ENCODE results near the gene GEMIN7.
"Not testable (repeated sequence)": the region's sequence is repeated elsewhere in the genome, so short reads cannot be mapped to it uniquely, and the experiment has no call there.

GEMIN7 gene

DNA sequence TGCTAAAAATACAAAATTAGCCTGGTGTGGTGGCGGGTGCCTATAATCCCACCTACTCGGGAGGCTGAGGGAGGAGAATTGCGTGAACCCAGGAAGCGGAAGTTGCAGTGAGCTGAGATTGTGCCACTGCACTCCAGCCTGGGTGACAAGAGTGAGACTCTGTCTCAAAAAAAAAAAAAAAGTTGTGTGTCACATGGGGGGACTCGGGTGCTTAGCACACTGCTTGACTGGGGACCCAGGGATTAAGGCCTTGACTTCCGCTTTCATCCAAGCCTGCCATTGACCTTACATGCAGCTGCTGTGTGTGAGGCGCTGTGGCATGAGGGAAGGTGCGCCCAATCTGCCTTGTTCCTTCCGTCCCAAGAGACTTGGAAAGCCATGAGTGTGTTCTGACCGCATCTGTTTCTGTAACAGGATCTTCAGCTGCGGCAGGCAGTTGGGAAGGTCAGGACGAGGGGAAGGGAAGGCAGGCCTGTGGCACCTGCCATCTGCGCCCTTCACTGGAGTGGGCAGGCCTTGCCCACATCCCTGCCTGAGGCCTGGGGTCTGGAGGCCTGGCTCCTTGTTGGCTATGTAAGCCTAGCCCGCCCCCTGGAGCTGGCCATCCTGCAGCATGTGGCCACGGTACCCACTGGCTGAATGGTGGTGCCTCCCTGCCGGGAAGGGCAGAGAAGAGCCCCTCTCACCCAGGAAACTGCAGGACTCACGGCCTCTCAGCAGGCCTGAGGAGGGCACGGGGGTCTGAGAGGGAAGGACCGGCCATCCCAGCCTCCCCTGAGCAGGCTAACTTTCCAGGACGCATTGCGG is 37.0 kb downstream of the GEMIN7 start:
- DNase-seq (ENCODE audit: low read depth): no peak
- H3K4me3 ChIP-seq (ENCODE audit: low read length): no peak overlapping the region
- TF ChIP-seq, protein P1, sequence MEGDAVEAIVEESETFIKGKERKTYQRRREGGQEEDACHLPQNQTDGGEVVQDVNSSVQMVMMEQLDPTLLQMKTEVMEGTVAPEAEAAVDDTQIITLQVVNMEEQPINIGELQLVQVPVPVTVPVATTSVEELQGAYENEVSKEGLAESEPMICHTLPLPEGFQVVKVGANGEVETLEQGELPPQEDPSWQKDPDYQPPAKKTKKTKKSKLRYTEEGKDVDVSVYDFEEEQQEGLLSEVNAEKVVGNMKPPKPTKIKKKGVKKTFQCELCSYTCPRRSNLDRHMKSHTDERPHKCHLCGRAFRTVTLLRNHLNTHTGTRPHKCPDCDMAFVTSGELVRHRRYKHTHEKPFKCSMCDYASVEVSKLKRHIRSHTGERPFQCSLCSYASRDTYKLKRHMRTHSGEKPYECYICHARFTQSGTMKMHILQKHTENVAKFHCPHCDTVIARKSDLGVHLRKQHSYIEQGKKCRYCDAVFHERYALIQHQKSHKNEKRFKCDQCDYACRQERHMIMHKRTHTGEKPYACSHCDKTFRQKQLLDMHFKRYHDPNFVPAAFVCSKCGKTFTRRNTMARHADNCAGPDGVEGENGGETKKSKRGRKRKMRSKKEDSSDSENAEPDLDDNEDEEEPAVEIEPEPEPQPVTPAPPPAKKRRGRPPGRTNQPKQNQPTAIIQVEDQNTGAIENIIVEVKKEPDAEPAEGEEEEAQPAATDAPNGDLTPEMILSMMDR (IDR thresholded peaks at IDR 0.05; ENCODE audit: insufficient read depth, low read depth, low read length, missing control alignments): no peak

- TF ChIP-seq, protein P1 (IDR thresholded peaks at IDR 0.05; ENCODE audit: insufficient read depth, low read depth, low read length, missing control alignments): no peak
These were observed 38.1 kb downstream of the GEMIN7 start for GRCh38 chr19:45117167-45117594.

DNA sequence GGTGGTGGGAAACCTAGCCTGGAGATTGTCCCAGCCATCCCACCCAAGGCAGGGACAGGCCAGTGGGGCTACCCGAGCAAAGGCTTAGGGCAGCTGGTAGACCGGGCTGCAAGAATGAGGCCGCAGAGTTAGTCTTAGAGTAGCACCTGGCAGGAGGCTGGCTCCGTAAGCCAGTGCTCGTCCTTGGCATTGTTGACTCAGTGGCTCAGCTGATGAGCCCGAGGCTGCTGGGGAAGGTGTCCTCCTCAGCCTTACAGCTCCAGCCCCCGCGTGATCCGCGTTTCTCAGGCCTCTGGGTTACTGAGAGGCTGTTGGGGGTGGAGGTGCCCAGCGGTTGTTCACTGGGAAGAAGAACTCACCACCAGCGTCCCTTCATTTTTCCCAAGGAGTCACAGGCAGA is 38.6 kb downstream of the GEMIN7 start:
- no peak for DNase-seq (ENCODE audit: low read depth)
- TF ChIP-seq, protein P1 (IDR thresholded peaks at IDR 0.05; ENCODE audit: insufficient read depth, low read depth, low read length, missing control alignments): no peak
- H3K4me3 ChIP-seq (ENCODE audit: low read length): no peak overlapping the region

More at GRCh38 chr19:45117167-45117594, 38.1 kb downstream of the GEMIN7 start:
- DNase-seq (ENCODE audit: low read depth): no peak
- no peak overlapping the region for H3K4me3 ChIP-seq (ENCODE audit: low read length)

DNA sequence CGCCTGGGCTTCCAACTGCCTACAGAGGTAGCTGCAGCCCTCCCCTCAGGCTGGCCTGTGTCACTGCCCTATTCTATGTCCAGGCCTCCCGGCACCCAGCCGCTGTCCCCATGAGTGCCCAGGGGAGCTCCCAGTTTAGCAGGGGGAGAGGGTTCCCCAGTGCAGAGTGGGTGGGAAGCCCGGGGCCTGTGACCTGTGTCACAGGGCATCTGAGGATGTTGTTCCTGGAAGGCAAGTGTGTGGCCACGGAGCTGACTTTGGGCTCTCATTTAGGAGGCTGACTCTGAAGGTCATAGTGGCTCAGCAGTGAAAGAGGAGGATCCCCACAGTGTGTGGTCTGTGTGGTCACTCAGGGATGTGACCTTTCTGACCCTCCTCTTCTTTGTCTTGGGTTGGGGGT is 39.0 kb downstream of the GEMIN7 start:
- TF ChIP-seq, protein P1 (IDR thresholded peaks at IDR 0.05; ENCODE audit: insufficient read depth, low read depth, low read length, missing control alignments): no peak
- DNase-seq (ENCODE audit: low read depth): no peak
- no peak overlapping the region for H3K4me3 ChIP-seq (ENCODE audit: low read length)

- H3K4me3 ChIP-seq (ENCODE audit: low read length); DNase-seq (ENCODE audit: low read depth): not testable (repeated sequence)
These were observed 39.7 kb downstream of the GEMIN7 start for GRCh38 chr19:45118591-45119355.

GRCh38 chr19:45119582-45119981 is 40.5 kb downstream of the GEMIN7 start:
- TF ChIP-seq, protein P1 (IDR thresholded peaks at IDR 0.05; ENCODE audit: insufficient read depth, low read depth, low read length, missing control alignments): no peak

DNA sequence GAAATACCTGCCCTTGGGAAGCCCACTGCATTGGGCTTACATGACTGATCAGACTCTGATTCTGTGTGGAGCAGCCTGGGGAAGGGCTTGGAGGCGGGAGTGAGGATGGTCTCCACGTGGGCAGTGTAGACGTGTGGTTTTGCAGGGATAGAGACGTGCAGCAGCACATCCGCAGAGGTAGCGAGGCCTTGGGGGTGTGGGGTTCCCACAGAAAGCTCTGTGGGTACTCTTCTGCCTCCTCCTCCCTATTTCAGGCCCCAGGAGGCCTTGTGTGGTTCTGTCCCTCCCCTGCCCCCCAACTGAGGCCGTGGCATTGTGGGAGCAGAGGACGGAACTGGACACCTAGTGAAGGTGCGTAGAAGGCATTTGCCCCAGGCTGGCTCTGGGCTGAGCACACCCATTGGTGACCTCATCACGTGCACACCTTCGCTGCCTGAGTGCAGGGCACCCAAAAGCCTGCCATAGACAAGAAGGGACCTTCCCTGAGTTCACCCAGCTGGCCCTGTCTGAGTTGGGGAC is 42.8 kb downstream of the GEMIN7 start:
- H3K4me3 ChIP-seq (ENCODE audit: low read length): no peak overlapping the region
- TF ChIP-seq, protein P1 (IDR thresholded peaks at IDR 0.05; ENCODE audit: insufficient read depth, low read depth, low read length, missing control alignments): no peak
- DNase-seq (ENCODE audit: low read depth): peak; percentile 29

More at GRCh38 chr19:45119582-45119981, 40.5 kb downstream of the GEMIN7 start:
- H3K4me3 ChIP-seq (ENCODE audit: low read length): no peak overlapping the region
- no peak for DNase-seq (ENCODE audit: low read depth)

Measured in epithelial cell of esophagus (primary cell).